GM23338 (cell line): ENCODE measurements around the gene ZCCHC10. TPM values are rescaled to one million over a fixed set of nuclear protein-coding genes. Genes with fewer than 3 reads are reported as not detected.

Source experiments
- ATAC-seq: fragments of 200-7000 bp; cut with Tn5 transposase; 3 replicates; pipeline ENCODE4 v1.9.1; 2020
- DNase-seq: peaks from one replicate; pipeline ENCODE4 v3.0.0-alpha.2; 2015; ENCODE audit warnings: low spot score
- H2AFZ ChIP-seq: fragments of 200-600 bp; sonication (generic); 2 replicates; pipeline ENCODE4 v1.8.0; 2016; ENCODE audit warnings: antibody characterized with exemption, mild to moderate bottlenecking, moderate library complexity
- H3F3A ChIP-seq: fragments of 200-600 bp; sonication (generic); replicated peaks from 2 replicates; pipeline ENCODE4 v1.8.0; 2017; ENCODE audit warnings: antibody characterized with exemption, mixed run types, low read depth
- H3K27ac ChIP-seq: fragments of 200-600 bp; sonication (generic); 2 replicates; pipeline ENCODE4 v1.6.1; 2016; ENCODE audit warnings: low read depth
- H3K27me3 ChIP-seq: fragments of 200-600 bp; sonication (generic); 2 replicates; pipeline ENCODE4 v1.8.0; 2016; ENCODE audit warnings: mild to moderate bottlenecking, mixed run types, moderate library complexity; ENCODE audit not compliant: insufficient read depth
- H3K36me3 ChIP-seq: fragments of 200-600 bp; sonication (generic); 2 replicates; pipeline ENCODE4 v1.8.0; 2016; ENCODE audit warnings: mild to moderate bottlenecking; ENCODE audit not compliant: insufficient read depth
- H3K4me1 ChIP-seq: fragments of 200-600 bp; sonication (generic); 2 replicates; pipeline ENCODE4 v1.8.0; 2016; ENCODE audit warnings: mild to moderate bottlenecking, moderate library complexity; ENCODE audit not compliant: insufficient read depth
- H3K4me2 ChIP-seq: fragments of 200-600 bp; sonication (generic); 2 replicates; pipeline ENCODE4 v1.7.1; 2017; ENCODE audit warnings: mixed run types
- H3K4me3 ChIP-seq: fragments of 200-600 bp; sonication (generic); 2 replicates; pipeline ENCODE4 v1.6.1; 2016; ENCODE audit warnings: mixed run types
- H3K79me2 ChIP-seq: fragments of 200-600 bp; sonication (generic); replicated peaks from 2 replicates; pipeline ENCODE4 v1.8.0; 2017; ENCODE audit warnings: mild to moderate bottlenecking; ENCODE audit not compliant: insufficient read depth
- H3K9me2 ChIP-seq: fragments of 200-600 bp; sonication (generic); 2 replicates; pipeline ENCODE4 v1.8.0; 2017; ENCODE audit not compliant: insufficient read depth
- H4K20me1 ChIP-seq: fragments of 200-600 bp; sonication (generic); replicated peaks from 2 replicates; pipeline ENCODE4 v1.8.0; 2017; ENCODE audit warnings: mild to moderate bottlenecking; ENCODE audit not compliant: insufficient read depth
- H3K27ac Mint-ChIP-seq: 2 replicates; pipeline ENCODE4 v1.8.0; 2020; ENCODE audit warnings: inconsistent platforms, mild to moderate bottlenecking, moderate library complexity, mixed read lengths
- H3K27me3 Mint-ChIP-seq: 3 replicates; pipeline ENCODE4 v1.8.0; 2022; ENCODE audit warnings: low read depth, mild to moderate bottlenecking, moderate library complexity, mixed read lengths, inconsistent platforms; ENCODE audit not compliant: insufficient read depth, poor library complexity
- H3K36me3 Mint-ChIP-seq: 3 replicates; pipeline ENCODE4 v1.8.0; 2021; ENCODE audit warnings: low read depth, mild to moderate bottlenecking, inconsistent platforms, moderate library complexity, mixed read lengths
- H3K4me1 Mint-ChIP-seq: 3 replicates; pipeline ENCODE4 v1.8.0; 2020; ENCODE audit warnings: mild to moderate bottlenecking, inconsistent platforms, mixed read lengths
- H3K4me3 Mint-ChIP-seq: 3 replicates; pipeline ENCODE4 v1.8.0; 2021; ENCODE audit warnings: moderate library complexity, mild to moderate bottlenecking, inconsistent platforms, mixed read lengths
- H3K9me3 Mint-ChIP-seq: 3 replicates; pipeline ENCODE4 v1.8.0; 2020; ENCODE audit warnings: moderate library complexity, mild to moderate bottlenecking, inconsistent platforms, mixed read lengths
- ETS1 ChIP-seq: IDR thresholded peaks from 2 replicates; pipeline ENCODE4 v1.6.1; 2016; ENCODE audit warnings: antibody characterized with exemption
- EZH2 ChIP-seq: fragments of 200-600 bp; sonication (generic); IDR thresholded peaks from one replicate; pipeline ENCODE4 v1.8.0; 2017; ENCODE audit warnings: antibody characterized with exemption, mild to moderate bottlenecking, low read depth; ENCODE audit not compliant: unreplicated experiment
- EZH2phosphoT487 ChIP-seq: fragments of 200-600 bp; sonication (generic); IDR thresholded peaks from one replicate; pipeline ENCODE4 v1.8.1; 2018; ENCODE audit warnings: antibody characterized with exemption; ENCODE audit not compliant: unreplicated experiment
- JUNB ChIP-seq: IDR thresholded peaks from one replicate; pipeline ENCODE4 v1.6.1; 2016; ENCODE audit warnings: antibody characterized with exemption; ENCODE audit not compliant: unreplicated experiment
- NANOG ChIP-seq: IDR thresholded peaks from 2 replicates; pipeline ENCODE4 v1.6.1; 2016; ENCODE audit warnings: antibody characterized with exemption, borderline replicate concordance
- POLR2AphosphoS5 ChIP-seq: IDR thresholded peaks from 2 replicates; pipeline ENCODE4 v1.6.1; 2016; ENCODE audit warnings: antibody characterized with exemption, low read depth
- STAT1 ChIP-seq: IDR thresholded peaks from one replicate; pipeline ENCODE4 v1.6.1; 2016; ENCODE audit warnings: antibody characterized with exemption; ENCODE audit not compliant: unreplicated experiment
- ZNF114 ChIP-seq: fragments of 250-450 bp; sonication (Bioruptor Pico); IDR thresholded peaks from 2 replicates; pipeline ENCODE4 v1.5.0; 2020; ENCODE audit warnings: mild to moderate bottlenecking, moderate library complexity
- ZNF462 ChIP-seq: fragments of 250-450 bp; sonication (Bioruptor Pico); IDR thresholded peaks from 2 replicates; pipeline ENCODE4 v1.5.0; 2020; ENCODE audit warnings: mild to moderate bottlenecking, moderate library complexity
- polyA plus RNA-seq: library from polyadenylated mRNA; unstranded; fragments of >200 nt; fragmentation: Nextera tagmentation; extraction: Ambion mirVana; gene quantifications from 2 replicates; pipeline ENCODE4 v1.2.1, GENCODE V29; 2016
- total RNA-seq: library from RNA; depleted of rRNA; stranded (reverse); fragments of >200 nt; shearing (Covaris generic); gene quantifications from 2 replicates; pipeline ENCODE4 v1.2.3, GENCODE V29; 2014
- TF ChIP-seq, protein P1 (sequence below), 2 experiments: fragments of 200-600 bp in 1 of 2; sonication (generic) in 1 of 2; conservative IDR thresholded peaks; 2 replicates each; pipeline versions ENCODE4 v1.5.1 to v1.6.1; 2016 to 2017; ENCODE audit warnings: antibody characterized with exemption in 2 of 2, low read depth in 2 of 2, mild to moderate bottlenecking in 2 of 2, moderate library complexity in 1 of 2

The ZCCHC10 gene
- total and polyA plus RNA-seq, 2 experiments from 2014 or later = 25.3 to 90.1 TPM

DNA sequence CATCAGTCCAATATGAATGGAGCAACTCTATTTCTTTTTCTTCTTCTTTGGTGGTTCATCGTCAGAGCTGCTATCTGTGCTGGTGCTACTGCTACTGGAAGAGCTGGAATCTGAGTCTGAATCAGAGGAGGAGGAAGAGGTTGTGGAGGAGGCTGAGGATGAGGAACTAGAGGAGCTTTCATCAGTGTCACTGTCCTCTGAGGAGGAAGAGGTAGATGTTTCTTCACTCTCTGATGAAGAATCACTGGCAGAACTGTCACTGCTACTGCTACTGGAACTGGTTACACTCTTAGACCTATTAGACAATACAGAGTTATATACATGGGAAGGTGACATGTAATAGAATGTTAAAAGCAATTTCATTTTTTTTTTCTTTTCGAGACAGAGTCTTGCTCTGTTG, 27.8 kb downstream of the ZCCHC10 start:
- peaks cover 16% of the 10 kb centered on the region; the same call in 2 of the 3 replicates for H3K36me3 Mint-ChIP-seq

GRCh38 chr5:132996307-132996706, 30.0 kb downstream of the ZCCHC10 start:
- peaks cover 4% of the 10 kb centered on the region; the same call in 2 of the 3 replicates for H3K36me3 Mint-ChIP-seq
- Histone ChIP-seq H3F3A (no peaks in the 10 kb centered on the region), H3K9me2 (no peaks in the 10 kb centered on the region), H4K20me1 (no peaks in the 10 kb centered on the region), H3K79me2 (no peaks in the 10 kb centered on the region), H3K36me3 (no peaks in the 10 kb centered on the region), H3K4me1 (no peaks in the 10 kb centered on the region), H3K4me2 (no peak overlapping the region), H3K27ac (no peak overlapping the region), H3K4me3 (no peak overlapping the region), H2AFZ (no peak overlapping the region), H3K27me3 (no peaks in the 10 kb centered on the region)
- no peak overlapping the region for H3K27ac Mint-ChIP-seq
- DNase-seq (no peak), ATAC-seq (no peak)
- no peak overlapping the region for H3K4me3 Mint-ChIP-seq
- H3K27me3 Mint-ChIP-seq = no peaks in the 10 kb centered on the region
- H3K9me3 Mint-ChIP-seq = no peaks in the 10 kb centered on the region
- no peaks in the 10 kb centered on the region for H3K4me1 Mint-ChIP-seq
- no peak for TF ChIP-seq STAT1
- TF ChIP-seq EZH2 = no peak
- no peak for TF ChIP-seq ETS1
- TF ChIP-seq NANOG = no peak
- no peak for TF ChIP-seq ZNF114 (CRISPR knock-in tag)
- no peak for TF ChIP-seq POLR2AphosphoS5
- TF ChIP-seq, protein P1, sequence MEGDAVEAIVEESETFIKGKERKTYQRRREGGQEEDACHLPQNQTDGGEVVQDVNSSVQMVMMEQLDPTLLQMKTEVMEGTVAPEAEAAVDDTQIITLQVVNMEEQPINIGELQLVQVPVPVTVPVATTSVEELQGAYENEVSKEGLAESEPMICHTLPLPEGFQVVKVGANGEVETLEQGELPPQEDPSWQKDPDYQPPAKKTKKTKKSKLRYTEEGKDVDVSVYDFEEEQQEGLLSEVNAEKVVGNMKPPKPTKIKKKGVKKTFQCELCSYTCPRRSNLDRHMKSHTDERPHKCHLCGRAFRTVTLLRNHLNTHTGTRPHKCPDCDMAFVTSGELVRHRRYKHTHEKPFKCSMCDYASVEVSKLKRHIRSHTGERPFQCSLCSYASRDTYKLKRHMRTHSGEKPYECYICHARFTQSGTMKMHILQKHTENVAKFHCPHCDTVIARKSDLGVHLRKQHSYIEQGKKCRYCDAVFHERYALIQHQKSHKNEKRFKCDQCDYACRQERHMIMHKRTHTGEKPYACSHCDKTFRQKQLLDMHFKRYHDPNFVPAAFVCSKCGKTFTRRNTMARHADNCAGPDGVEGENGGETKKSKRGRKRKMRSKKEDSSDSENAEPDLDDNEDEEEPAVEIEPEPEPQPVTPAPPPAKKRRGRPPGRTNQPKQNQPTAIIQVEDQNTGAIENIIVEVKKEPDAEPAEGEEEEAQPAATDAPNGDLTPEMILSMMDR (conservative IDR thresholded peaks at IDR 0.05; ENCODE audit: low read depth in 2 of 2) = no peak
- TF ChIP-seq ZNF462 (CRISPR knock-in tag) = no peak
- TF ChIP-seq JUNB = no peak

More for the DNA sequence above, 27.8 kb downstream of the ZCCHC10 start:
- TF ChIP-seq EZH2 = no peak
- TF ChIP-seq, protein P1 (conservative IDR thresholded peaks at IDR 0.05; ENCODE audit: low read depth in 2 of 2) = no peak
- no peak for TF ChIP-seq STAT1
- no peak for TF ChIP-seq EZH2phosphoT487
- ATAC-seq = no peak
- no peak overlapping the region for H2AFZ ChIP-seq
- H3K4me3 Mint-ChIP-seq = no peak overlapping the region
- no peaks in the 10 kb centered on the region for H3K4me1 Mint-ChIP-seq
- H3K9me2 ChIP-seq = no peaks in the 10 kb centered on the region
- H3K27ac ChIP-seq = no peak overlapping the region
- DNase-seq = no peak
- no peaks in the 10 kb centered on the region for H3K27me3 ChIP-seq
- H3K79me2 ChIP-seq = no peaks in the 10 kb centered on the region
- H3K36me3 ChIP-seq = peaks cover 8% of the 10 kb centered on the region
- no peak overlapping the region for H3K27ac Mint-ChIP-seq
- no peak overlapping the region for H3K4me3 ChIP-seq
- no peaks in the 10 kb centered on the region for H3K27me3 Mint-ChIP-seq
- no peaks in the 10 kb centered on the region for H3K9me3 Mint-ChIP-seq
- H4K20me1 ChIP-seq = no peaks in the 10 kb centered on the region
- no peak overlapping the region for H3K4me2 ChIP-seq
- no peaks in the 10 kb centered on the region for H3K4me1 ChIP-seq
- no peaks in the 10 kb centered on the region for H3F3A ChIP-seq
